NCI-H146 treated with DMSO at 0.1 percent for 48 hours (cell line): ENCODE measurements around the gene CBLN2.
A peak's percentile ranks its signal among the peaks of the same experiment; 100 is the strongest.

Experiments used
- DNase-seq: peaks from one replicate; lab custom pipeline; 2025; ENCODE audit not compliant: unreplicated experiment; lab: John Stamatoyannopoulos, UW

The CBLN2 gene

GRCh38 chr18:72544092-72544886 is at the start of gene CBLN2:
Gene CBLN2, minus strand, starts transcription at chr18:72544342. Its CDS starts 2,182 bp downstream, at chr18:72542160.
- peak; percentile 86 for DNase-seq

GRCh38 chr18:72588360-72588759 is 44.2 kb upstream of the CBLN2 start:
- DNase-seq: no peak

GRCh38 chr18:72584787-72585186 is 40.6 kb upstream of the CBLN2 start:
- DNase-seq: no peak

GRCh38 chr18:72581976-72582375 is 37.8 kb upstream of the CBLN2 start:
- DNase-seq: no peak

GRCh38 chr18:72572896-72573295 is 28.8 kb upstream of the CBLN2 start:
- no peak for DNase-seq

- DNase-seq: no peak
Observed at GRCh38 chr18:72566290-72566689, 22.1 kb upstream of the CBLN2 start.

- DNase-seq: no peak
Observed at GRCh38 chr18:72555968-72556367, 11.8 kb upstream of the CBLN2 start.

GRCh38 chr18:72555101-72555500 is 11.0 kb upstream of the CBLN2 start:
- DNase-seq: no peak

GRCh38 chr18:72543357-72544055 is 636 bp downstream of the CBLN2 start:
- DNase-seq: peak; percentile 62

GRCh38 chr18:72542984-72543356 is 1.2 kb downstream of the CBLN2 start:
- peak; percentile 62 for DNase-seq

- DNase-seq: peak; percentile 32
Observed at GRCh38 chr18:72542342-72542741, 1.8 kb downstream of the CBLN2 start.

- DNase-seq: no peak
Observed at GRCh38 chr18:72541871-72542332, 2.2 kb downstream of the CBLN2 start.

GRCh38 chr18:72539901-72540300 is 4.2 kb downstream of the CBLN2 start:
- DNase-seq: no peak

- DNase-seq: no peak
Observed at GRCh38 chr18:72530622-72531021, 13.5 kb downstream of the CBLN2 start.

- no peak for DNase-seq
Observed at GRCh38 chr18:72504866-72505265, 39.3 kb downstream of the CBLN2 start.

- no peak for DNase-seq
Observed at GRCh38 chr18:72502671-72503431, 41.3 kb downstream of the CBLN2 start.

GRCh38 chr18:72492497-72492896 is 51.6 kb downstream of the CBLN2 start:
- DNase-seq: no peak
